ENCODE measurements around the gene CGB3. TPM values are rescaled to one million over a fixed set of nuclear protein-coding genes. Genes with fewer than 3 reads are reported as not detected.
A peak's percentile ranks its signal among the peaks of the same experiment; 100 is the strongest.

The CGB3 gene
- total RNA-seq, 1 donor from 2014 or later: not detected

DNA sequence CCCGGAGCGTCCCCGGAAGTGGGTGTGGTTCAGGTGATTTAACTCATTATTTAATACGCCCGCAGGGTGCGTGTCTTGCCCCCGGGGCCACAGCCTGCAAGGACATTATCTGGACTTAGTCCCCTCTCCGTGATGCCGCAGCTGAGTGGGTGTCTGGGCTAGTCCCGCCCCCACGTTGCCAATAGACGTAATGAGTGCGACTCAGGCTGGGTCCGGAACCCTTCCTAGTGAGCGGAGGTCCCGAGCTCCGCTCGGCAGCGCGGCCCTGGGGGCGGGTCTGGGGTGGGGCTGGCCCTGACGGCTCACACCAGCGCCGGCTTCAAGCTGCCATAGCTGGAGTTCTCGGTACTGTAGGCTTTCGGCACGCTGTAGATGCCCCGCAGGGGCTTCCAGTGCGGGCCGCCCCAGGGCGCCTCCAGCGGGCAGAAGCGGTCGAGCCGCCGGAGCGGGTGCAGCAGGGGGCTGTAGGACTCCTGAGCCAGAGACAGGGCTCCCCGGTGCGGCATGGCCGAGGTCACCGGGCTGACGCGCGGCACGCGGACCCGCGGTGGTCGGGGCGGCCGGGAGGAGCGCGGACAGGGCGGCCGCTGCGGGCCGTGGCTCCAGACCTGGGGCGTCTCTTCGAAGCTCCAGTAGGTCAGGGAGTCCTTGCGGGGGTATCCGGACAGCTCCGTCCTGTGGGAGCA is 6.3 kb downstream of the CGB3 start:
- DNase-seq (ENCODE audit: low read depth) (no peak), FAIRE-seq (no peak)
- H3K27me3 ChIP-seq (ENCODE audit: control insufficient read depth, insufficient read depth, low read length): no peaks in the 10 kb centered on the region
- TF ChIP-seq, protein P1, sequence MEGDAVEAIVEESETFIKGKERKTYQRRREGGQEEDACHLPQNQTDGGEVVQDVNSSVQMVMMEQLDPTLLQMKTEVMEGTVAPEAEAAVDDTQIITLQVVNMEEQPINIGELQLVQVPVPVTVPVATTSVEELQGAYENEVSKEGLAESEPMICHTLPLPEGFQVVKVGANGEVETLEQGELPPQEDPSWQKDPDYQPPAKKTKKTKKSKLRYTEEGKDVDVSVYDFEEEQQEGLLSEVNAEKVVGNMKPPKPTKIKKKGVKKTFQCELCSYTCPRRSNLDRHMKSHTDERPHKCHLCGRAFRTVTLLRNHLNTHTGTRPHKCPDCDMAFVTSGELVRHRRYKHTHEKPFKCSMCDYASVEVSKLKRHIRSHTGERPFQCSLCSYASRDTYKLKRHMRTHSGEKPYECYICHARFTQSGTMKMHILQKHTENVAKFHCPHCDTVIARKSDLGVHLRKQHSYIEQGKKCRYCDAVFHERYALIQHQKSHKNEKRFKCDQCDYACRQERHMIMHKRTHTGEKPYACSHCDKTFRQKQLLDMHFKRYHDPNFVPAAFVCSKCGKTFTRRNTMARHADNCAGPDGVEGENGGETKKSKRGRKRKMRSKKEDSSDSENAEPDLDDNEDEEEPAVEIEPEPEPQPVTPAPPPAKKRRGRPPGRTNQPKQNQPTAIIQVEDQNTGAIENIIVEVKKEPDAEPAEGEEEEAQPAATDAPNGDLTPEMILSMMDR (IDR thresholded peaks at IDR 0.05; ENCODE audit: insufficient read depth, low read length, severe bottlenecking): peak; percentile 66
- H3K4me3 ChIP-seq (ENCODE audit: low read depth, low read length): peak overlapping the region; percentile 36
- H3K36me3 ChIP-seq (ENCODE audit: control insufficient read depth, insufficient read depth, low read length): peaks cover 5% of the 10 kb centered on the region

DNA sequence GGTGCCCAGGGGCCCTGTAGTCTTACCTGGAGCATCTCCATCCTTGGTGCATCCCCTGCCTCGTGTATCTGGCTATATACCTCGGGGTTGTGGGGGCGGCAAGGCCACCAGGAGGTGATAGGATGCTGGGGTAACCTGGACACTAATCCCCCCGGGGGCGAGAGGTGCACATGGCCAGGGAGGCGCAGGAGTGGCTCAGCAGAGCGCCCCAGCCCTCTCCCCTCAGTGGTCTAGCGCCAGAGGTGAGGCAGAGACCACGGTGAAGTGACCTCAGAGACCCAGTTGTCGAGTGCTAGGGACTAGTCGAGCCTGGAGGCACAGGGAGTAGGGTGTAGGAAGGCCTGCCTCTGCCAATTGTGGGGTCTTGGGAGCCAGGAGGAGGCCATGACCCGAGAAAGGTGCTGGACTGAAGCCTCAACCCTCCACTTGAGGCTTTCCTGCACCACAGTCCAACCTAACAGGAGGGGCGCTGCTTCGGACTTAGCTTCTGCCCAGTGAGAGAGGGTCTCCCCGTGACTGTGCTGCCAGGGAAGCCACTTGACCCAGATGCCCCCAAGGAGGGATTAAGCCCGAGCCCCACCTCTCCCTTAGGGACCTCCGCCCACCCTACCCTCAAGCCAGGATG is 7.0 kb downstream of the CGB3 start, which contains the start of gene LHB:
Gene LHB, minus strand, starts transcription at position 51 of the 625 bp plus-strand sequence. Its CDS starts 10 bp downstream, at position 41.
- DNase-seq (ENCODE audit: low read depth): no peak
- TF ChIP-seq, protein P1 (IDR thresholded peaks at IDR 0.05; ENCODE audit: insufficient read depth, low read length, severe bottlenecking): no peak
- Histone ChIP-seq H3K27me3 (ENCODE audit: control insufficient read depth, insufficient read depth, low read length) (no peaks in the 10 kb centered on the region), H3K36me3 (ENCODE audit: control insufficient read depth, insufficient read depth, low read length) (peaks cover 5% of the 10 kb centered on the region), H3K4me3 (ENCODE audit: low read depth, low read length) (peak within 1 kb of the TSS; percentile 36)
- FAIRE-seq: no peak

DNA sequence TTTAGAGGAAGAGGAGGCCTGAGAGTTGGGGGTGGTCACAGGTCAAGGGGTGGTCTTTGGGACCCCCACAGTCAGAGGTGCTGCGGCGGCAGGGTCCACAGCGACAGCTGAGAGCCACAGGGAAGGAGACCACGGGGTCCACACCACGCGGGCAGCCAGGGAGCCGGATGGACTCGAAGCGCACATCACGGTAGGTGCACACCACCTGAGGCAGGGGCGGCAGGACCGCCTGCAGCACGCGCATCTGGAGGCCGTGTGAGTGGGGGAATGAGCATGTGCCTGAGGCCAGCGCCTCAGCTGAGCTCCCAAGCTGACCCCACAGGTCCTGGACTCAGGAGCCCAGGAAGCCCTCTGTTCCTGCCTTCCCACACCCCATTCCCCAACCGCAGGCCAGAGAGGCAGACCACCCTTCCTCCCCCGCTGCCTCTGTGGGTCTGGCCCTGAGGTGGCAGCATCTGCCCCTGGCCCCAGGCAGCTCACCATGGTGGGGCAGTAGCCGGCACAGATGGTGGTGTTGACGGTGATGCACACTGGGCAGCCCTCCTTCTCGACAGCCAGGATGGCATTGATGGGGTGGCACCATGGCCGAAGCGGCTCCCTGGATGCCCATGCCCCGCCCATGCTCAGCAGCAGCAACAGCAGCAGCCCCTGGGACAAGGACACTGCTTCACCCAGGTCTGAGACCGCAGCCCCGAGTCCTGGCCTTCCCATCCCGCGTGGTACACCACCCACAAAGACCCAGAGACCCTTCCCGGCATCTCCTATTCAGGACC is 7.9 kb downstream of the CGB3 start:
- DNase-seq (ENCODE audit: low read depth) (no peak), FAIRE-seq (no peak)
- Histone ChIP-seq H3K4me3 (ENCODE audit: low read depth, low read length) (no peak overlapping the region), H3K36me3 (ENCODE audit: control insufficient read depth, insufficient read depth, low read length) (peaks cover 8% of the 10 kb centered on the region), H3K27me3 (ENCODE audit: control insufficient read depth, insufficient read depth, low read length) (no peaks in the 10 kb centered on the region)
- TF ChIP-seq, protein P1 (IDR thresholded peaks at IDR 0.05; ENCODE audit: insufficient read depth, low read length, severe bottlenecking): no peak

DNA sequence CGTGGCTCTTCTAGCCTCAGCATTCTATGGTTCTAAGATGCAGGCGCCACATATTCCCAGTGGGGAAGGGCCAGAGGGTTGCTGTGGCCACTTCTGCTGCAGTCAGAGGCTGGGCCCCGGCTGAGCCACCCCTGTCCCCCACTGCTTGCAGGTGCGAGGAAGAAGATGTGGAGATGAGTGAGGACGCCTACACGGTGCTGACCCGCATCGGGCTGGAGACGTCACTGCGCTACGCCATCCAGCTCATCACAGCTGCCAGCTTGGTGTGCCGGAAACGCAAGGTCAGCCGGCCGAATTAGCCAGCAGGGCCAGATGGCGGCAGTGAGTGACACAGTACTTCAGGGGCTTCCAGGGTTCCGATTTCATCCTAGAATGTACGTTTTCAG is 9.3 kb downstream of the CGB3 start:
- H3K36me3 ChIP-seq (ENCODE audit: control insufficient read depth, insufficient read depth, low read length): peaks cover 13% of the 10 kb centered on the region
- no peak overlapping the region for H3K4me3 ChIP-seq (ENCODE audit: low read depth, low read length)
- no peak for FAIRE-seq
- TF ChIP-seq, protein P1 (IDR thresholded peaks at IDR 0.05; ENCODE audit: insufficient read depth, low read length, severe bottlenecking): no peak
- no peak for DNase-seq (ENCODE audit: low read depth)
- H3K27me3 ChIP-seq (ENCODE audit: control insufficient read depth, insufficient read depth, low read length): no peaks in the 10 kb centered on the region

DNA sequence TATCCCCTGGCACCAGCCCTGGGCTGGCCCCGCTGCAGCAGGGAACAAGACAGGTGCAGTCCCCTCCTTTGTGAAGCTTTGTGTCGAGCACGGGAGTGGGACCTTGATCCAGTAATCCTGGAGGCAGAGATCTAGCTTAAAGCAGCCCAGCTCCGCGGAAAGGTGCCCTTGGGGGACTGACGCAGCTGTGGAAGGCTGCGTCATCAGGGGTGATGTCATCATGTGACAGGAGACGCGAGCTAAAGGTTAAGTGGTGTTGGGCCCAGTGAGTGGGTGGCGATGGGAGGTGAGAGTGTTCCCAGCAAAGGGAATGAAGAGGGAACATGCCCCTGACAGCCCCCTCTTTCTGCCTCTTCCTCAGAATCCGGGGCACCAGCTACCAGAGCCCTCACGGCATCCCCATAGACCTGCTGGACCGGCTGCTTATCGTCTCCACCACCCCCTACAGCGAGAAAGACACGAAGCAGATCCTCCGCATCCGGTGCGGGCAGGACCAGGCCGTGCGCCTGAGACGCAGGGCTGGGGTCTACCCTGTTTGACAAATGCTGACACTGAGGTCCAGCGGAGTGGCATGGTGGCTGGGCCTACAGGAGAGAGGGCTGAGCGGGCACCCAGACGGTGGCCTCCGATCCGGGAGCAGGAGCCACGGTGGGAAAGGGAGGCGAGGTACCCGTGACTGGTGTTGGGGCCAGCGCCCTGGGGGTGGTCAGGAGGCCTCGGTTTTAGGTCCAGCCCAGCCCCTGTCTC is 9.8 kb downstream of the CGB3 start:
- peaks cover 17% of the 10 kb centered on the region for H3K36me3 ChIP-seq (ENCODE audit: control insufficient read depth, insufficient read depth, low read length)
- DNase-seq (ENCODE audit: low read depth): no peak
- TF ChIP-seq, protein P1 (IDR thresholded peaks at IDR 0.05; ENCODE audit: insufficient read depth, low read length, severe bottlenecking): no peak
- H3K27me3 ChIP-seq (ENCODE audit: control insufficient read depth, insufficient read depth, low read length): no peaks in the 10 kb centered on the region
- FAIRE-seq: no peak
- H3K4me3 ChIP-seq (ENCODE audit: low read depth, low read length): no peak overlapping the region

All from bronchial epithelial cell (primary cell).